Aorta (tissue), 5 donors: ENCODE measurements around the gene ARHGAP28. TPM values are rescaled to one million over a fixed set of nuclear protein-coding genes. Genes with fewer than 3 reads are reported as not detected.

Experiments
- ATAC-seq: fragments of 200-7000 bp; cut with Tn5 transposase; one replicate; pipeline ENCODE4 v1.9.1; 2022; ENCODE audit warnings: moderate library complexity; ENCODE audit not compliant: low FRiP score
- DNase-seq, 2 donors: peaks; one replicate each; pipeline ENCODE4 v3.0.0-alpha.2; 2020
- H3K27ac ChIP-seq, 2 donors: one replicate each; pipeline ENCODE4 v1.5.1; 2013; ENCODE audit warnings: low read length in 2 of 2, mild to moderate bottlenecking in 2 of 2, moderate library complexity in 2 of 2, control low read depth in 1 of 2, inconsistent platforms in 1 of 2, low read depth in 1 of 2
- H3K27me3 ChIP-seq, 2 donors: one replicate each; pipeline ENCODE4 v1.6.1; 2013; ENCODE audit warnings: control low read depth in 1 of 2, low read length in 1 of 2, mild to moderate bottlenecking in 1 of 2, moderate library complexity in 1 of 2; ENCODE audit not compliant: insufficient read depth in 2 of 2, control insufficient read depth in 1 of 2
- H3K36me3 ChIP-seq, 2 donors: one replicate each; pipeline ENCODE4 v1.6.1; 2013; ENCODE audit warnings: control low read depth in 1 of 2, low read length in 1 of 2, mild to moderate bottlenecking in 1 of 2; ENCODE audit not compliant: insufficient read depth in 2 of 2, control insufficient read depth in 1 of 2
- H3K4me1 ChIP-seq, 2 donors: one replicate each; pipeline ENCODE4 v1.6.1; 2013; ENCODE audit warnings: low read length in 2 of 2, control low read depth in 1 of 2, mild to moderate bottlenecking in 1 of 2, moderate library complexity in 1 of 2; ENCODE audit not compliant: insufficient read depth in 2 of 2, control insufficient read depth in 1 of 2
- H3K4me3 ChIP-seq, 2 donors: one replicate each; pipeline ENCODE4 v1.5.1; 2013; ENCODE audit warnings: low read length in 2 of 2, control low read depth in 1 of 2, mild to moderate bottlenecking in 1 of 2
- H3K9me3 ChIP-seq: one replicate; pipeline ENCODE4 v1.6.1; 2013; ENCODE audit warnings: mild to moderate bottlenecking, low read length; ENCODE audit not compliant: control insufficient read depth
- WGBS, 2 donors: extraction: QIAGEN DNeasy Blood & Tissue Kit; methylation state at CpG; one replicate each; pipeline ENCODE4 v1.1.7; 2013; 5-methylcytosine and 5-hydroxymethylcytosine counted together
- intact Hi-C, 2 donors: fragments of 100-400 bp; cut with DNase I; formaldehyde crosslinking; loops; one replicate each; pipeline versions ENCODE4 v1.14.2 to v1.15.0; 2022
- polyA plus RNA-seq, 2 donors: library from polyadenylated mRNA; stranded (reverse); fragments of 200-250 nt; gene quantifications; one replicate each; pipeline ENCODE4 v1.2.3, GENCODE V29; 2013
- total RNA-seq, 2 donors: library from RNA; stranded (reverse); fragmentation: NEBNext Ultra II Directional; extraction: Animal tissue kit (Norgen Biotek cat#: 25700); gene quantifications; one replicate each; pipeline ENCODE4 v1.2.1, GENCODE V29; 2021
- donor health status: healthy with polysubstance abuse.
- donor health status: Bipolar disorder and iron deficiency.
- donor health status: DM: no; HTN: no; CAD: no.
- donor health status: DM: no; HTN: no; CAD: no.
- donor health status: DM: yes; HTN: yes; CAD: no.

The ARHGAP28 gene
- total and polyA plus RNA-seq, 4 donors = 0.05 to 8.6 (median 3.0) TPM

DNA sequence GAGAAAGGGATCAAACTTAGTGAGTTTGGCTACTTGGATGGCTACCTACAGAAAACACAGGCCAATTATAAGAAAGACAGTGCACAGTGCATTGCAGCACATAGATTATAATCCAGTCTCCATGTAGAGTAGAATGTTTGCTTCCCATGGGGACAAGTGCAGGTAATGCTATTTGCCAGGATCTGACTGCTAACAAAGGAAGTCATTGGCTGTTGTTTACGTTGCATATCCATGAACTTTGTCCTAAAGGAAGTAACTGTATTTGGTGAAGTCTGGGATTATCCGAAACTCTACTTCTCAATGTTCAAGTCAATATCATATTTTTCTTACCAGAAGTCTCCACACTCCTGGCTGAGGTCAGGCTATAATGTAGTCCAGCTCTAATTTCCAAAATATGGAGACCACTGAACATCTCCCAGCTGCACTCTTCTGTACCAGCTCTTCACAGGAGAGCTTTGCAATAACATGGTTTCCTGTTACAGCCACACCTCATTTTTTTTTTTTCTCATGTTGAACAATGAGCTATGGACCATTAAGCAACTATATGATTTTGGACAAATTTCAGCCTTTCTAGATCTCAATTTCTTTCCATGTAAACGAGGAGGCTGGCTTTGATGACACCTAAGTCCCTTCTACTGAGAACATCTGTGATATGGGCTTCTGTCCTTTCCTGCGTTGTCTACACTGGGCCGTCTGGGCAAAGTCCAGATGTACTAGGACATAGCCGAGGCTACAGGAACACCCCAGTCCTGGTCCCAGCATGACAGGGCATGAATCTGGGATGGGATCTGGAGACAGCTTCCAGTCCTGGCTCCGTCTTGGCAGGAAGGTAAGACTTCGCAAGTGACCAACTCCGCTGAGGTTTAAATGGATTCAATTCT lies 233.3 kb downstream of the ARHGAP28 start:
- no peaks in the 10 kb centered on the region for H3K36me3 ChIP-seq
- intact Hi-C loops = no loop called here
- DNase-seq (no peak), ATAC-seq (no peak)
- peaks cover 0 to 3% of the 10 kb centered on the region in 2 donors for H3K27me3 ChIP-seq
- no peaks in the 10 kb centered on the region for H3K4me1 ChIP-seq
- no peak overlapping the region for H3K4me3 ChIP-seq
- H3K9me3 ChIP-seq = no peaks in the 10 kb centered on the region
- H3K27ac ChIP-seq = no peak overlapping the region
- 91 to 94% methylated on average over 9 of the region's 9 CpGs for WGBS, 2 donors

DNA sequence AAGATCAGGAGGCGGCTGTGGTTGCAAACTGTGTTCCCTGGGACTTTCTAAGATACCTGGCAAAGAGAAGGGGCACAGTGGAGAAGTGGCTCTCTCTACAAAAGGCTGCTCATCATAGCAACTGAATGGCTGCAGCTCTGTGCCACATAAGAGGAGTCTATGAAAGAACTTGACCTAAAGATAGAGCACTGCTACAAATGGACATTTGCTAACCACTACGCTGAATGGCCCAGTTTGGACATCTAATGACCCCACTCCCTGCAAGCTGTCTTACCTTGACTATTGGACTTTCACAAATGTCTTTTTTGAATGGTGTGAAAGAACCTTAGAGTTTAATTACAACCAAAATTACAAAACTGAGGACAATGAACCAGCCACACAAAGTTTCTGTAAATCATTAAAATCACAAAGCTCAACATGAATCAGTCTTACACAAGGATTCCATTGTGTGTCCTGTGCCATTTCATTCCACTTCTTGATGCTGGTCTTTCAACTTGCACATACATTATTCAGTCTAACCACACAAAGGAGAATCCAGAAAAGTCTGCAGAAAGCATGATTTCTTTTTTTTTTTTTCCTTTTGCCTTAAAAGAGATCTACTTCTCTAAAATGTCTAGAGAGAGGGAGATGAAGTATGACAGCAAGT lies 234.1 kb downstream of the ARHGAP28 start:
- Histone ChIP-seq H3K36me3 (no peaks in the 10 kb centered on the region), H3K27me3 (peaks cover 0 to 3% of the 10 kb centered on the region in 2 donors), H3K4me1 (no peaks in the 10 kb centered on the region), H3K9me3 (no peaks in the 10 kb centered on the region), H3K4me3 (no peak overlapping the region), H3K27ac (no peak overlapping the region)
- ATAC-seq (no peak), DNase-seq (no peak)
- intact Hi-C loops = no loop called here
- WGBS, 2 donors = 88 to 94% methylated on average over 2 of the region's 2 CpGs
